PC-3 (cell line): Measurements from ENCODE around the gene TESK1.

ENCODE experiments used
- EZH2 ChIP-seq: fragments of 300-600 bp; sonication (generic); IDR thresholded peaks from one replicate; pipeline ENCODE4 v1.6.1; 2017; ENCODE audit warnings: antibody characterized with exemption, mild to moderate bottlenecking, low read length; ENCODE audit not compliant: unreplicated experiment
- TF ChIP-seq, protein P1 (sequence below): fragments of 300-600 bp; sonication (generic); conservative IDR thresholded peaks from 2 replicates; pipeline ENCODE4 v1.5.1; 2017; ENCODE audit warnings: antibody characterized with exemption, low read depth, mild to moderate bottlenecking, low read length

DNA sequence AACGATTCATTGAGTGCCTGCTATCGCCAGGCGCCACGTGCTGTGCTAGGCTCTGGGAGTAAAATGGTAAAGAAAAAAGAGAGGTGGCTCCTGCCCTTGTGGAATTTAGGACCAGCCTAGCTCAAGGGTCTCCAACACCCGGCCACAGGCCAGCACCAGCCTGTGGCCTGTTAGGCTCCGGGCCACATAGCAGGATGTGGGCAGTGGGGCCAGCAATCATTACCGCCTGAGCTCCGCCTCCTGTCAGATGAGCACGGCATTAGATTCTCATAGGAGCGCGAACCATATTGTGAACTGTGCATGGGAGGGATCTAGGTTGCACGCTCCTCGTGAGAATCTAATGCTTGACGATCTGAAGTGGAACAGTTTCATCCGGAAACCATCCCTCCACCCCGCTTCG lies 51.3 kb downstream of the TESK1 start:
- TF ChIP-seq, protein P1, sequence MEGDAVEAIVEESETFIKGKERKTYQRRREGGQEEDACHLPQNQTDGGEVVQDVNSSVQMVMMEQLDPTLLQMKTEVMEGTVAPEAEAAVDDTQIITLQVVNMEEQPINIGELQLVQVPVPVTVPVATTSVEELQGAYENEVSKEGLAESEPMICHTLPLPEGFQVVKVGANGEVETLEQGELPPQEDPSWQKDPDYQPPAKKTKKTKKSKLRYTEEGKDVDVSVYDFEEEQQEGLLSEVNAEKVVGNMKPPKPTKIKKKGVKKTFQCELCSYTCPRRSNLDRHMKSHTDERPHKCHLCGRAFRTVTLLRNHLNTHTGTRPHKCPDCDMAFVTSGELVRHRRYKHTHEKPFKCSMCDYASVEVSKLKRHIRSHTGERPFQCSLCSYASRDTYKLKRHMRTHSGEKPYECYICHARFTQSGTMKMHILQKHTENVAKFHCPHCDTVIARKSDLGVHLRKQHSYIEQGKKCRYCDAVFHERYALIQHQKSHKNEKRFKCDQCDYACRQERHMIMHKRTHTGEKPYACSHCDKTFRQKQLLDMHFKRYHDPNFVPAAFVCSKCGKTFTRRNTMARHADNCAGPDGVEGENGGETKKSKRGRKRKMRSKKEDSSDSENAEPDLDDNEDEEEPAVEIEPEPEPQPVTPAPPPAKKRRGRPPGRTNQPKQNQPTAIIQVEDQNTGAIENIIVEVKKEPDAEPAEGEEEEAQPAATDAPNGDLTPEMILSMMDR, result no peak
- no peak for TF ChIP-seq EZH2
